B cell (primary cell): ENCODE results near the gene SCN11A. TPM values are rescaled to one million over a fixed set of nuclear protein-coding genes. Genes with fewer than 3 reads are reported as not detected.

ENCODE experiments used
- ATAC-seq: fragments of 200-7000 bp; cut with Tn5 transposase; one replicate; pipeline ENCODE4 v1.10.0; 2021; ENCODE audit warnings: low read depth, mild to moderate bottlenecking, moderate number of reproducible peaks, moderate library complexity
- CTCF ChIA-PET: fragments of 350-600 bp; sonication (Branson Sonifier 250); formaldehyde crosslinking; loops from one replicate; lab custom pipeline; 2021; ENCODE audit warnings: antibody characterized with exemption, inconsistent platforms; lab: Charles Lee
- POLR2A ChIA-PET: fragments of 350-600 bp; sonication (Branson Sonifier 250); formaldehyde crosslinking; loops from one replicate; lab custom pipeline; 2021; ENCODE audit warnings: antibody characterized with exemption; lab: Charles Lee
- DNase-seq: peaks from one replicate; pipeline ENCODE4 v3.0.0; 2013
- H2AFZ ChIP-seq: 2 replicates; pipeline ENCODE4 v1.6.1; 2012; ENCODE audit warnings: mild to moderate bottlenecking, low read depth, low read length; ENCODE audit not compliant: insufficient read depth, poor library complexity, severe bottlenecking
- H3K27ac ChIP-seq, 2 donors: 1 replicate in 1 of 2; 2 replicates in 1 of 2; pipeline ENCODE4 v1.5.1; 2012 to 2013; ENCODE audit warnings: low read length in 2 of 2, mild to moderate bottlenecking in 2 of 2, moderate library complexity in 1 of 2
- H3K27me3 ChIP-seq, 4 experiments: fragments of 200-600 bp in 1 of 4; sonication (generic) in 1 of 4; replicated peaks in 1 of 4; 1 replicate in 2 of 4; 2 replicates in 2 of 4; pipeline versions ENCODE4 v1.6.1 to v1.7.0; 2013 to 2016; ENCODE audit warnings: low read length in 3 of 4, mild to moderate bottlenecking in 2 of 4, mixed read lengths in 1 of 4, moderate library complexity in 1 of 4; ENCODE audit not compliant: insufficient read depth in 4 of 4, control insufficient read depth in 3 of 4; ENCODE audit errors: control extremely low read depth in 1 of 4
- H3K36me3 ChIP-seq, 2 experiments: replicated peaks in 1 of 2; 1 replicate in 1 of 2; 2 replicates in 1 of 2; pipeline versions ENCODE4 v1.6.1 to v1.7.1; 2013; ENCODE audit warnings: low read length in 1 of 2; ENCODE audit not compliant: insufficient read depth in 2 of 2, control insufficient read depth in 1 of 2; ENCODE audit errors: control extremely low read depth in 1 of 2, extremely low read depth in 1 of 2
- H3K4me1 ChIP-seq, 2 donors: fragments of 200-600 bp in 1 of 2; sonication (generic) in 1 of 2; 1 replicate in 1 of 2; 2 replicates in 1 of 2; pipeline versions ENCODE4 v1.5.1 to v1.6.1; 2013 to 2017; ENCODE audit warnings: low read length in 2 of 2; ENCODE audit not compliant: control insufficient read depth in 2 of 2, insufficient read depth in 2 of 2
- H3K4me2 ChIP-seq: replicated peaks from 2 replicates; pipeline ENCODE3; 2012; ENCODE audit warnings: mild to moderate bottlenecking, low read depth, low read length; ENCODE audit not compliant: poor library complexity, severe bottlenecking
- H3K4me3 ChIP-seq, 5 experiments: fragments of 200-600 bp in 1 of 5; sonication (generic) in 1 of 5; 1 replicate in 3 of 5; 2 replicates in 2 of 5; pipeline versions ENCODE4 v1.5.1 to v1.7.0; 2011 to 2016; ENCODE audit warnings: low read length in 4 of 5, mild to moderate bottlenecking in 4 of 5, low read depth in 2 of 5, control low read depth in 1 of 5, moderate library complexity in 1 of 5; ENCODE audit not compliant: insufficient read depth in 1 of 5; ENCODE audit errors: control extremely low read depth in 1 of 5, extremely low read depth in 1 of 5
- H3K79me2 ChIP-seq: fragments of 200-600 bp; sonication (generic); one replicate; pipeline ENCODE4 v1.6.0; 2016; ENCODE audit warnings: low read length; ENCODE audit not compliant: control insufficient read depth, insufficient read depth
- H3K9ac ChIP-seq: fragments of 200-600 bp; sonication (generic); 2 replicates; pipeline ENCODE4 v1.6.1; 2017; ENCODE audit warnings: mild to moderate bottlenecking, low read length, moderate library complexity
- H3K9me3 ChIP-seq, 3 donors: one replicate each; pipeline versions ENCODE4 v1.6.1 to v1.7.1; 2013; ENCODE audit warnings: low read length in 2 of 3; ENCODE audit not compliant: control insufficient read depth in 2 of 3, insufficient read depth in 1 of 3; ENCODE audit errors: control extremely low read depth in 1 of 3
- H4K20me1 ChIP-seq: 2 replicates; pipeline ENCODE4 v1.6.0; 2012; ENCODE audit warnings: mild to moderate bottlenecking, low read length; ENCODE audit not compliant: insufficient read depth, control insufficient read depth, poor library complexity, severe bottlenecking
- H3K27ac Mint-ChIP-seq: one replicate; pipeline ENCODE4 v1.8.0; 2021; ENCODE audit warnings: mixed read lengths
- H3K27me3 Mint-ChIP-seq: one replicate; pipeline ENCODE4 v1.8.0; 2021; ENCODE audit warnings: mixed read lengths
- H3K4me1 Mint-ChIP-seq: one replicate; pipeline ENCODE4 v1.8.0; 2021; ENCODE audit warnings: mixed read lengths
- H3K4me3 Mint-ChIP-seq: one replicate; pipeline ENCODE4 v1.8.0; 2021; ENCODE audit warnings: mixed read lengths
- H3K9me3 Mint-ChIP-seq: one replicate; pipeline ENCODE4 v1.8.0; 2022; ENCODE audit warnings: mixed read lengths; ENCODE audit not compliant: insufficient read depth
- CTCF ChIP-seq: fragments of 200-600 bp; IDR thresholded peaks from one replicate; pipeline ENCODE4 v1.8.0; 2022; ENCODE audit warnings: antibody characterized with exemption, mild to moderate bottlenecking
- EZH2 ChIP-seq: IDR thresholded peaks from 2 replicates; pipeline ENCODE4 v1.6.1; 2012; ENCODE audit warnings: borderline replicate concordance, low read depth, mild to moderate bottlenecking, moderate library complexity, low read length; ENCODE audit not compliant: insufficient read depth, poor library complexity, severe bottlenecking
- WGBS: methylation state at CpG from one replicate; pipeline ENCODE4 v1.1.5; 2013; ENCODE audit warnings: missing lambda C conversion rate; ENCODE audit not compliant: insufficient coverage; 5-methylcytosine and 5-hydroxymethylcytosine counted together
- intact Hi-C: fragments of 100-400 bp; cut with micrococcal nuclease; formaldehyde crosslinking; loops from one replicate; pipeline ENCODE4 v1.10.0; 2022
- polyA plus RNA-seq: library from polyadenylated mRNA; depleted of rRNA; stranded (reverse); fragments of >200 nt; gene quantifications from 2 replicates; pipeline ENCODE4 v1.2.3, GENCODE V29; 2012
- total RNA-seq, 2 donors: library from RNA; stranded (reverse); fragments of 120-200 nt in 1 of 2; gene quantifications; 1 replicate in 1 of 2; 2 replicates in 1 of 2; pipeline versions ENCODE4 v1.2.3 to v1.2.4, GENCODE V29; 2013 to 2022

The SCN11A gene
- total and polyA plus RNA-seq, 2 donors (not counting 1 experiment from before 2014, with no cell fraction given): 0.07 to 0.25 TPM

GRCh38 chr3:39038165-39038564, 13.6 kb downstream of the SCN11A start:
- Histone ChIP-seq H3K4me2 (no peak overlapping the region), H2AFZ (no peak overlapping the region), H3K4me3 (no peak overlapping the region), H3K9ac (no peak overlapping the region), H3K79me2 (no peaks in the 10 kb centered on the region), H3K36me3 (no peaks in the 10 kb centered on the region), H3K27me3 (no peaks in the 10 kb centered on the region), H3K4me1 (no peaks in the 10 kb centered on the region), H4K20me1 (no peaks in the 10 kb centered on the region), H3K9me3 (peaks cover 3 to 14% (median 5%) of the 10 kb centered on the region in 3 donors), H3K27ac (no peak overlapping the region)
- Mint-ChIP-seq H3K27ac (no peak overlapping the region), H3K9me3 (peaks cover 8% of the 10 kb centered on the region), H3K4me1 (no peaks in the 10 kb centered on the region), H3K4me3 (no peak overlapping the region), H3K27me3 (peaks cover 28% of the 10 kb centered on the region)
- no peak for DNase-seq
- ChIA-PET POLR2A (no interaction called here), CTCF (no interaction called here)
- intact Hi-C loops: no loop called here
- ATAC-seq: no peak
- TF ChIP-seq CTCF (no peak), EZH2 (no peak)

GRCh38 chr3:39029556-39029955, 22.2 kb downstream of the SCN11A start:
- ChIA-PET POLR2A (no interaction called here), CTCF (interaction anchor here (1.0 to 2.3 kb wide), 3 partner anchors 11 to 261 kb away, joined by 3 to 12 read pairs (median 3); no protein-coding TSS in a partner anchor)
- peaks cover 16% of the 10 kb centered on the region for H3K27me3 Mint-ChIP-seq

More at GRCh38 chr3:39029556-39029955, 22.2 kb downstream of the SCN11A start:
- no peak for ATAC-seq
- no peak for DNase-seq
- no peaks in the 10 kb centered on the region for H3K9me3 ChIP-seq
- no peak overlapping the region for H2AFZ ChIP-seq
- H3K4me1 Mint-ChIP-seq: peaks cover 1% of the 10 kb centered on the region
- WGBS: no CpG with 5 or more reads among the region's 1 CpG
- intact Hi-C loops: no loop called here
- no peaks in the 10 kb centered on the region for H4K20me1 ChIP-seq
- no peak overlapping the region for H3K4me3 Mint-ChIP-seq
- no peak overlapping the region for H3K4me3 ChIP-seq
- H3K27ac ChIP-seq: no peak overlapping the region
- H3K4me1 ChIP-seq: no peaks in the 10 kb centered on the region
- H3K79me2 ChIP-seq: no peaks in the 10 kb centered on the region
- no peaks in the 10 kb centered on the region for H3K36me3 ChIP-seq
- TF ChIP-seq EZH2: no peak
- TF ChIP-seq CTCF: no peak
- H3K27ac Mint-ChIP-seq: no peak overlapping the region
- no peak overlapping the region for H3K9ac ChIP-seq
- H3K9me3 Mint-ChIP-seq: no peaks in the 10 kb centered on the region
- H3K27me3 ChIP-seq: no peaks in the 10 kb centered on the region
- H3K4me2 ChIP-seq: no peak overlapping the region
